Fibroblast of skin of right biceps (primary cell): Measurements from ENCODE around the gene PRSS1.

Experiments used
- DNase-seq: peaks from one replicate; pipeline ENCODE4 v3.0.0-alpha.2; 2013

The PRSS1 gene

DNA sequence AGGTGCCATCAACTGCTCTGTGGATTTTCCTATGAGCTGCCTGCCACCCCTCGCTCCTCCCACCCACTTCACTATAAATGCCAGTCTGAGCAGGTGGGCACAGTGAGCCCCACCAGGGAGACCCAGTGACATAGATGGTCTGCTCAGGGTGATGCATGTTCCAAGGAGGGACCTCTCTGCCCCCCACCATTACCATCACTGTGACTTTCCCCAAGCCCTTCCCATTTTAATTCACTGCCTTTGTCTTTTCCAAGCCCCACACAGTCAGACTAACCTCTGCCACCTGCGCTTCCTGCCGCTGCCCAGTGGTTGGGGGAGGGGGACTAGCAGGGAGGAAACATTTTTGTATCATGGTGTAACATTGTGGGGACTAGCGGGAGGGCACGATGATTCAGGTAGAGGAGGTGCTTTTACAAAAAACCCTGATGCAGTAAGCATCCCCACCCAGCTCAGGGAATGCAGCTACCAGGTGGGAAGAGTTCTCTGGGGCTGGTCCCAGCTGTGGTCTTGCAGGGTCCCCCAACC, 46.1 kb downstream of the PRSS1 start:
- DNase-seq, result no peak

GRCh38 chr7:142796001-142796500, 46.8 kb downstream of the PRSS1 start:
- DNase-seq, result no peak

DNA sequence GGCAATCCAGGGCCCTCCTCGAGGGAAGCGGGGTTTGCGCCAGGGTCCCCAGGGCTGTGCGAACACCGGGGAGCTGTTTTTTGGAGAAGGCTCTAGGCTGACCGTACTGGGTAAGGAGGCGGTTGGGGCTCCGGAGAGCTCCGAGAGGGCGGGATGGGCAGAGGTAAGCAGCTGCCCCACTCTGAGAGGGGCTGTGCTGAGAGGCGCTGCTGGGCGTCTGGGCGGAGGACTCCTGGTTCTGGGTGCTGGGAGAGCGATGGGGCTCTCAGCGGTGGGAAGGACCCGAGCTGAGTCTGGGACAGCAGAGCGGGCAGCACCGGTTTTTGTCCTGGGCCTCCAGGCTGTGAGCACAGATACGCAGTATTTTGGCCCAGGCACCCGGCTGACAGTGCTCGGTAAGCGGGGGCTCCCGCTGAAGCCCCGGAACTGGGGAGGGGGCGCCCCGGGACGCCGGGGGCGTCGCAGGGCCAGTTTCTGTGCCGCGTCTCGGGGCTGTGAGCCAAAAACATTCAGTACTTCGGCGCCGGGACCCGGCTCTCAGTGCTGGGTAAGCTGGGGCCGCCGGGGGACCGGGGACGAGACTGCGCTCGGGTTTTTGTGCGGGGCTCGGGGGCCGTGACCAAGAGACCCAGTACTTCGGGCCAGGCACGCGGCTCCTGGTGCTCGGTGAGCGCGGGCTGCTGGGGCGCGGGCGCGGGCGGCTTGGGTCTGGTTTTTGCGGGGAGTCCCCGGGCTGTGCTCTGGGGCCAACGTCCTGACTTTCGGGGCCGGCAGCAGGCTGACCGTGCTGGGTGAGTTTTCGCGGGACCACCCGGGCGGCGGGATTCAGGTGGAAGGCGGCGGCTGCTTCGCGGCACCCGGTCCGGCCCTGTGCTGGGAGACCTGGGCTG, 47.5 kb downstream of the PRSS1 start:
- no peak for DNase-seq

GRCh38 chr7:142797391-142798377, 48.4 kb downstream of the PRSS1 start:
- no peak for DNase-seq

GRCh38 chr7:142798451-142799436, 49.5 kb downstream of the PRSS1 start:
- no peak for DNase-seq

- no peak for DNase-seq
Observed at GRCh38 chr7:142799437-142799835, 50.2 kb downstream of the PRSS1 start.

DNA sequence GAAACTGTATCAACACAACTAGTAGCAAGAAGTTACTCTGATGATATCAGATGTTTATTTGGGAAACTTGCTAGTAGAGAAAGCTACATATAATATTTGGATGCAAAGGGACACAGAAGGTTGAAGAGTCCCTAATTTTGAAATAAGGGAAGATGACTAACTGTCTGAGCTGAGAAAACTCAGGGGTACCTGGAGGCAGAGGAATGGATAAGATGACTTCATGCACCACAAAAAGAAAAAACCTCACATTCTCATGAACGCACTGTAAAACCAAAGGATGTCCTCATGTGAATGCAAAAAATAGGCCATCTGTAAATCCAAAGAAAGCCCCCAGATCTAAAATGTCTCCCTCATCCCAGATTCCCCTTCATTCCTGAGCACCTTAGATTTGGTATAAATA, 50.8 kb downstream of the PRSS1 start:
- no peak for DNase-seq

- DNase-seq, result no peak
Observed at GRCh38 chr7:142800699-142801260, 51.5 kb downstream of the PRSS1 start.

GRCh38 chr7:142801601-142802295, 52.5 kb downstream of the PRSS1 start:
- no peak for DNase-seq

DNA sequence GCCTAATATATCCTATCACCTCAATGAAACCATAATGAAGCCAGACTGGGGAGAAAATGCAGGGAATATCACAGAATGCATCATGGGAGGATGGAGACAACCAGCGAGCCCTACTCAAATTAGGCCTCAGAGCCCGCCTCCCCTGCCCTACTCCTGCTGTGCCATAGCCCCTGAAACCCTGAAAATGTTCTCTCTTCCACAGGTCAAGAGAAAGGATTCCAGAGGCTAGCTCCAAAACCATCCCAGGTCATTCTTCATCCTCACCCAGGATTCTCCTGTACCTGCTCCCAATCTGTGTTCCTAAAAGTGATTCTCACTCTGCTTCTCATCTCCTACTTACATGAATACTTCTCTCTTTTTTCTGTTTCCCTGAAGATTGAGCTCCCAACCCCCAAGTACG, 53.0 kb downstream of the PRSS1 start:
- DNase-seq, result no peak
